Medulla oblongata (tissue), 1 donor: ENCODE results near the gene SPATA46.
A peak's percentile ranks its signal among the peaks of the same experiment; 100 is the strongest.
"Not testable (repeated sequence)": the region's sequence is repeated elsewhere in the genome, so short reads cannot be mapped to it uniquely, and the experiment has no call there.

Source experiments
- DNase-seq: peaks from one replicate; pipeline ENCODE4 v3.0.0-alpha.2; 2015; ENCODE audit errors: extremely low spot score

Gene SPATA46

GRCh38 chr1:162376691-162377090, at the start of gene SPATA46:
Gene SPATA46 (minus strand): TSS chr1:162376854. CDS start chr1:162376790, 64 bp downstream.
- DNase-seq = no peak

DNA sequence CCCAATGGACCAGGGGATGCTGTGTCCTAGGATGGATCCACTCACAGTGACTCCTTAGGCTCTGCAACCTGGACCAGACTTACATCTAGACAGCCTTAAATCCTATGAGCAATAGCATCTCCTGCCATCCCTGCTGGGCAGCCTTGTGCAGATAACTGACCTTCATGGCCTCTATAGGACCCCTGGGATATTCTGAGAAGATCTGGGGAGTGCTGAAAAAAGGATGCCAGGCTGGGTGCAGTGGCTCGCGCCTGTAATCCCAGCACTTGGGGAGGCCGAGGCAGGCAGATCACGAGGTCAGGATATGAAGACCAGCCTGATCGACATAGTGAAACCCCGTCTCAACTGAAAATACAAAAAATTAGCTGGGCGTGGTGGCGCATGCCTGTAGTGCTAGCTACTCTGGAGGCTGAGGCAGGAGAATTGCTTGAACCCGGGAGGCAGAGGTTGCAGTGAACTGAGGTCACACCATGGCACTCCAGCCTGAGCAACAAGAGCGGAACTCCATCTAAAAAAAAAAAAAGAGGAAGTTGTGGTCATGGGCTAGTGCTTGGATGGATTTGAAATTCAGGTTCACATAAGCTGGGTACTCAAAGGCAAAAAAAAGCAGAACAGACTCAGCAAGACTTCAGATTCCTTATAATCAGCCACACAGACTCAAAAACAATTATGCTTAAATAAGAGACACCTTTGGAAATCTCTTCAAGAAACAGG, 46.2 kb upstream of the SPATA46 start:
- peak; percentile 51 for DNase-seq

DNA sequence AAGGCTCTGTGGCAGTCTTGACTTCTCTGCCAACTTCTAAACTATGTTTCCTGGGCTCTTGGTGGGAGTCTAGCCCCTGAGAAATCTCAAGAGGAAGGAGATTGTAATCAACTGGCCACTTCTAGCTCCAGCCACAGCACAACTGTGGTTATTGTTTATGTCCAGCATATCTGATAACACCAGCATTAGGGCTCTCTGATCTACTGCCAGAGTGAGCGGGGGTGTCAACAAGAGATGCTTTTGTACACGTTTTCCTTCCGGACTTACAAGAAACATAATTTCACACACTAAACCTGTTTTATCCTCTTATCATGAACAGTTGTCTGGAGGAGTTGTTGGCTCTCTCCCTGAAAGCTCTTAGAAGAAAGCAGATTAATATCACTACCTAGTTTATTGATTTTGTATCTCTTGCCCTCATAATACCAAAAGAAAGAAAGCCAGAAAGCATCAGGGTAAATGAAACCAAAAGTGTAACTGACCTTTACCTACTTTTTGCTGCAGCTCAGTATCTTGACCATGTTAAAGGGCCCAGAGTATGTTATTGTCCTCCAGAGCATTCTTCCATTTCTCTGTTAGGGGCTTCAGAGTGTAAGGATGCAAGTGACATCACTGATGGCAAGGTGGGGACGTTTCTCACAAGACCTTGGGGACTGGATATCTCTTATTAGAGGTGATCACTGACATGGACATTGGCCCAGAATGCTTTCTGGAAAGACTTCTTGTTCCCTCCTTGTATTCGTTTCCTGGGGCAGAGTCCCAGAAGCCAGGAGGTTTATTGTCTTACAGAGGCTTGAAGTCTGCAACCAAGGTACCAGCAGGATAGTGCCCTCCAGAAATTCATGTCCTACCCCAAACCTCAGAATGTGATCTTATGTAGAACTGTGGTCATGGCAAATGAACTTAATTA, 44.9 kb upstream of the SPATA46 start:
- no peak for DNase-seq

DNA sequence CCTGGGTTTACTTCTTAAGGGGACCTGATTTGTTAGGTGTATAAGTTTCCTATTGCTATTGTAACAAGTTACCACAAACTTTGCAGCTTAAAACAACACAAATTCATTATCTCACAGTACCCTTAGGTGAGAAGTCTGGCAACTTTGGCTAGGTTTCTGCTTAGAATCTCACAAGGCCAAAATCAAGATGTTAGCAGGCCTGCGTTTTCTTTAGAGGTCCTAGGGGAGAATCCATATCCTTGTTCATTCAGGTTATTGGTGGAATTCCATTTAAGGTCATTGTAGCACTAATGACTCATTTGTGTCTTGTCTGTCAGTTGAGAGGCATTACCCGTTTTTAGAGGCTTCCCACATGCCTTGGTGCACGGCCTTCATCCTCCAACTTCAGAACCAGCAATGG, 43.5 kb upstream of the SPATA46 start:
- no peak for DNase-seq

DNA sequence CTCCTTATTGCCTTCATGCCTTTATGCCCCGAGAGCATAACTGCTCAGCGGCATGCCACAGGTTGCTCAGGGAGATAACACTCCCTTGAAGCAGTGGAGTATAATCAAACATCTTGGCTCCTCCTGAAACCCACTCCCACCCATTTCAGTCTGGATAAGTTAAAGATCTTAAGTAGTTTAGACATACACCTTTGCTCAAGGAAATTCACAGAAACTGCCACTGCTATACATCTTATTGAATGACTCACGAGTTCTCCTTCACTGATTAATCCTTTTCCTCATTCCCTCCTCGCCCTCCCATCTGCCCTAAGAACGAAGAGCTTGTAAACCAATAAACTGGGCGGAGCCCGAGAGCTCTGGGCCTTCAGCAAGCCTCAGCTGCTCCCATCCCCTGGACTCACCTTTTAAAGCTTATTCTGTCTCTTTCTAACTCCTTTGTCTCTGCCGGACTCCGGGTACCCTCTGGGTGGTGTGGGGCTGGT, 42.8 kb upstream of the SPATA46 start:
- not testable (repeated sequence) for DNase-seq

GRCh38 chr1:162418584-162418983, 41.9 kb upstream of the SPATA46 start:
- DNase-seq = not testable (repeated sequence)

- DNase-seq = no peak
These were observed 41.0 kb upstream of the SPATA46 start for GRCh38 chr1:162417650-162418049.

DNA sequence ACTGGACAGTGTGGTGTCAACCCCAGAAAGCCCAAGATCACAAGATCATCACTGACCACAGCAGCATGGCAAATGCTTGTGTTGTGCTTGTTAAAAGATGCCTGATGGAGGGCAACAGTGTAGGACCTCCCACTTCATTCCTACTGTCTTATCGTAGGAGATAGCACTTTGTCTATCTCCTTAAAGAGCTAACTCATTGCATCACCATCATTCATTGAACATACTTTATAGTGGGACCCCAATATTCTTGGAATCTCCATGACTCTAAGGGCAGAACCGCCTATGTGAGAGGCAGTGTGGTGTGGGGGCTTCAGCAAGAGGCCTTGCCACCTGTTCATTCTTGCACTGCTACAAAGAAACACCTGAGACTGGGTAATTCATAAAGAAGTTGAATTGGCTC, 40.3 kb upstream of the SPATA46 start:
- DNase-seq = no peak

- DNase-seq = no peak
These were observed 39.6 kb upstream of the SPATA46 start for GRCh38 chr1:162416215-162416614.

GRCh38 chr1:162412002-162412401, 35.3 kb upstream of the SPATA46 start, which contains the start of gene SH2D1B:
Gene SH2D1B (minus strand): TSS chr1:162412136. CDS start chr1:162412016, 120 bp downstream.
- DNase-seq = no peak

GRCh38 chr1:162407539-162407938, 30.9 kb upstream of the SPATA46 start:
- no peak for DNase-seq

DNA sequence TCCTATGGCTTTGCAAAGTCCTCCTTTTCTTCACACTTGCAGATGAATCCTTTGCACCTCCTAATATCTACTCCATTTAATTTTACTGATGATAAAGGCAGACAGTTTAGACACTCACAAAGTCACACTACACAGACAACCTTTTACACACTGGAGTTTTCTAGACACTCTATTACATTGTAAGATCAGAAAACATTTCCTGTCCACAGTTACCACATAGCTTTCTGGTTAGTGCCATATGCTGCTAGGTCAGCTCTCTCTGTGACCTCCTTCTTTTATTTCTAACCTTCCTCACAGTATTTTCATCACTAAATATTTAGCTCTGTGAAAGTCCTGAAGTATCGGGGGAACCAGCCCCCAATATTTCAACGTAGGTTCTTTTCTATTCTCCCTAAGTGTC, 30.2 kb upstream of the SPATA46 start:
- DNase-seq = no peak

GRCh38 chr1:162405800-162406199, 29.1 kb upstream of the SPATA46 start:
- no peak for DNase-seq

GRCh38 chr1:162404550-162405160, 28.0 kb upstream of the SPATA46 start:
- DNase-seq = no peak

DNA sequence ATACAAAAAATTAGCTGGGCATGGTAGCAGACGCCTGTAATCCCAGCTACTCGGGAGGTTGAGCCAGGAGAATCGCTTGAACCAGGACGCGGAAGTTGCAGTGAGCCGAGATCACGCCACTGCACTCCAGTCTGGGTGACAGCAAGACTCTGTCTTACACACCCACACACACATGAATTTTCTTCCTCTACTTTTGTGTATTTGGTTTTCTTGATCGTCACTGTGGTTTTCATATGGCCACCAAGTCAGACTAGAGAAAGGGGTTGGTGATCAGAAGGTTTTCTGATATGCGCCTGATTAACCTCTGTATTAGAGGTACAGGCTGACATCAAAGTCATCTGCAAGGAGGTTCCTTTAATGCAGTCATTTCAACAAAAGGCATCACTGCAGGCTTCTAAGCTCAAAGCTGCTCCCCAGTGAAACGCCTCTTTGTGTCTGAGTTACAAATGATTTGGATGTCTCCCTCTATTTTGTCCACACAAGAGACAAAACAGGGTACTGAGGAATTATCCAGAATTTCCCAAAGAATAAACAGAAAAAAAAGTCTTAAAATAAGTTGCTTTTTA, 24.2 kb upstream of the SPATA46 start:
- DNase-seq = peak; percentile 16

DNA sequence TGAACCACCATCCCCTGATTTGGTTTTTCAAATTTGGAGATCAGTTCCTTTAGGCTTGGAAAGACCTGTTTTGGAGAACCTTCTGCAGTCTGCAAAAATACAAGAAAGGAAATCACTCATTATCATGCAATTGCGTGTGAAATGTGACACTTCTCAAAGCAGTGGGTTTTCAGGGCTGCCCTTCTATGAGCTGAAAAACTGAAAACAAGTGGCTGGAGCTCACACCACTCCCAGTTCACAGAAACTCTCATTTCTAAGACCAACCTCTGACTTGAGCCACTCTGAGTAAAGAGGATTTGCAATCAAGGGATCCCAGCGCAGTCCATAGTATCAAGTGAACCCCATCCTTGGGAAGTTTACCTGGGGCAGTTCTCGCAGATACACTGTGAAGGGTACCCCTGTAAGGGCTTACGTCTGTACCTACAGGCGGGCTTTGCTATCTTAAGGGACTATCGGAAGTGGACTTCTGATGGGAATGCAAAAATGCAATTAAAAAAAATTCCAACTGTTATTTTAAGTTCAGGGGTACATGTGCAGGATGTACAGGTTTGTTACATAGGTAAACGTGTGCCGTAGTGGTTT, 22.4 kb upstream of the SPATA46 start:
- no peak for DNase-seq

DNA sequence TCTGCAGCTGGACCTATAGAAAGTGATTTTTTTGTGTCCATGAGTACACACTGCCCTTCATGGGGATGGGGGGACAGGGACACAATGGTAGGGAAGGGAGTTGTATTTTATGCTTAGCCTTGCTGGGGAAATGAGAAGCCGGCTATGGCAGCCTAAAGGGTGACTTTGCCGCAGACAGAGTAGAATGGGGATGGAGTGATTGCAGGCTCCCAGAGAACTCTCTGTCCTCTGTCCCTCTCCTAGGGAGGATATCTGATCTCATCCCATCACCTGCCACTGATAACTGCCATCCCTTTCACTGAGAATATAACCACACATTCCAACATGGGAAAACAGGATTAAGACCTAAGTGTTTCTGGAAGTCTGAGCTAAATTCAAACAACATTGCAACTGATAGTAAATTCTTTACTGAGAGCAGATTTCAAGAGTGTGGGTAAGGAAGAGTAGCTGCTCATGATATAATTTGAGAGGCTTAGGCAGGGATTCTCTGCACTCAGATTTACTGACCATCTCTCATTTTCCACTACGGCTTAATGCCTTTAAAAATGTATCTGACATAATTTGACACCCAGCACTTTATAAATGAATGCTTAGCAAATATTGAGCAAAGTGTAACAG, 21.4 kb upstream of the SPATA46 start:
- DNase-seq = no peak

DNA sequence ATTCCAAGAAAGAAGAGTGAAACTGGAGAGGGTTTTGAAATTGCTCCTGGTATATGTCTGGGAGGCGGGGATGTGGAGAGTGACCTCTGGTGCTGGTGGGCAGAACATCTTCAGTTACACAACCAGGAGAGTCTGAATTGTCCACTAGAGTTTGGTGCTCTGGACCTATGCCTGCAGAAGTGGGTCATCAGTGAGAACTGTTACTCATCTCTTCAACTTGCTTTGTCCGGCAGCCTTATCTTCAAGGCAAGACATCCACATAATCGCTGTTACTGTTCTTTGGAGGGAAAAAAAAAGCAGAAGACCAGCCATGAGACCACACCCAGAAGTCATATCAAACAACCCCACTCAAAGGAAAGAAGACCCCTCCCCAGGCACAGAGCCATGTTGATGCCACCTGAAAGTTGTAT, 20.4 kb upstream of the SPATA46 start:
- DNase-seq = no peak

DNA sequence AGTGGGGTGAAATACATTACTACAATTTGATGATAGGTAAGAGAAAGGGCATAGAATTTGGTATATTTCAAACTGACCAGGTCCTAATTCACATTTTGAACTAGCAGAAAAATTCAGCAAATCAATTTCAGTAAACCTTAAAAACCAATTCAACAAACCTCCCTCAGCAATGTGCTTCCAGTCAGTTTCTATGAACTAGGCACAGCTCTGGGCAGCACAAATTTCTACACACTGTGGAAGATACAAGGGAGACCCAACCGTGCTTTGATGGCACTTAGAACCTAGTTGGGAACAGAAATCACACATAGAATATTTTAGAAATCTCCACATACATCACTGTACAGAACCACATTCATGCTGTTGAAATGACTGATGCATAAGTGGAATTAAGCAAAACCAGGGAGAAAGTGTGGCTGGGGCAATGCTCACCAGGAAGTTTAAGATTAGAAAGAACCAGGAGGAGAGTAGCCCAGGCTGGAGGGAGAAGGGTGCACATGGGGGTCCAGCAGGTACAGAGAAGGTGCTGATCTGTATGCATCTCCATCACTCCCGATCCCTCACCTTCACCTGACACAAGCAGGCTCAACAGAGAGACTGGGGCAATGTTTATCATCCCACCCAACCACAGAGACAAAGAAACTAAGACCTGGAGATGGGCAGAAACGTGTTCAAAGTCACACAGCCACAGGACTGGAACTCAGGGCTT, 19.7 kb upstream of the SPATA46 start:
- DNase-seq = no peak

GRCh38 chr1:162391790-162392563, 15.3 kb upstream of the SPATA46 start:
- peak; percentile 57 for DNase-seq
